Measurements from ENCODE around the gene CDK5RAP3. TPM values are rescaled to one million over a fixed set of nuclear protein-coding genes. Genes with fewer than 3 reads are reported as not detected.

The CDK5RAP3 gene
- total RNA-seq, 1 donor from 2014 or later, result 301 TPM

DNA sequence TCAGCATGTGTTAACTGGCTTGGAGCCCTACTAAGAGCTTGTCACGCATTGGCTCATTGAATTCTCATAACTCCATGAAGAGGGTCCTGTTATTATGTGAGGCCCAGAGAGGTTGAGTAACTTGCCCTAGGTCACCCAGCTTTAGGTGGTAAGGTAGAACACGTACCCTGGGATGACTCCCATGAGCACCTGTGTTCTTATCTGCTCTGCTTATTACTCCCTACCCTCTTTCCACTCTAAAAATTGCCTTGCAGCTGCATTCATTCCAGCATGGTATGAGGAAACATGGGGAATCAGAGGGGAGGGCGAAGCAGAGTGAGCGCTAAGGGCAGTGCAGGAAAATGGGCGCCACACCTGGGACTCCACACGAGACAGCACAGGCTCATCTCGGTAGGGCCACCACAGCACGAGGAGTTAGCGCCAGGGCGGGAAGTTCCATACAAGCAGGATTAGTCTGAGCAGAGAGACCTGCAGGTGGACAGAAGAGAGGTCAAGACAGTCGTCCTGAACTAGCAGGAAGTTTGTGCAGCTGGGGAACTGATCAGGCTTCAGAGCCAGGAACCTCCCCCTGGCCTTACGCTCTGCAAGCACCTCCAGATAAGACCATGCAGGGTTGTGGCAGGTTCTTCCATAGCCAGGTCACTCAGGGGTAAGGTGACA, 56.5 kb downstream of the CDK5RAP3 start:
- Mint-ChIP-seq H3K27ac (ENCODE audit: unreplicated experiment) (no peak overlapping the region), H3K9me3 (no peaks in the 10 kb centered on the region), H3K4me1 (peaks cover 36% of the 10 kb centered on the region), H3K36me3 (ENCODE audit: low read depth) (no peaks in the 10 kb centered on the region), H3K27me3 (ENCODE audit: low read depth) (peaks cover 11% of the 10 kb centered on the region), H3K4me3 (no peak overlapping the region)
- TF ChIP-seq, protein P1, sequence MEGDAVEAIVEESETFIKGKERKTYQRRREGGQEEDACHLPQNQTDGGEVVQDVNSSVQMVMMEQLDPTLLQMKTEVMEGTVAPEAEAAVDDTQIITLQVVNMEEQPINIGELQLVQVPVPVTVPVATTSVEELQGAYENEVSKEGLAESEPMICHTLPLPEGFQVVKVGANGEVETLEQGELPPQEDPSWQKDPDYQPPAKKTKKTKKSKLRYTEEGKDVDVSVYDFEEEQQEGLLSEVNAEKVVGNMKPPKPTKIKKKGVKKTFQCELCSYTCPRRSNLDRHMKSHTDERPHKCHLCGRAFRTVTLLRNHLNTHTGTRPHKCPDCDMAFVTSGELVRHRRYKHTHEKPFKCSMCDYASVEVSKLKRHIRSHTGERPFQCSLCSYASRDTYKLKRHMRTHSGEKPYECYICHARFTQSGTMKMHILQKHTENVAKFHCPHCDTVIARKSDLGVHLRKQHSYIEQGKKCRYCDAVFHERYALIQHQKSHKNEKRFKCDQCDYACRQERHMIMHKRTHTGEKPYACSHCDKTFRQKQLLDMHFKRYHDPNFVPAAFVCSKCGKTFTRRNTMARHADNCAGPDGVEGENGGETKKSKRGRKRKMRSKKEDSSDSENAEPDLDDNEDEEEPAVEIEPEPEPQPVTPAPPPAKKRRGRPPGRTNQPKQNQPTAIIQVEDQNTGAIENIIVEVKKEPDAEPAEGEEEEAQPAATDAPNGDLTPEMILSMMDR (conservative IDR thresholded peaks at IDR 0.05), result no peak
- DNase-seq (ENCODE audit: low read depth, low spot score), result no peak

DNA sequence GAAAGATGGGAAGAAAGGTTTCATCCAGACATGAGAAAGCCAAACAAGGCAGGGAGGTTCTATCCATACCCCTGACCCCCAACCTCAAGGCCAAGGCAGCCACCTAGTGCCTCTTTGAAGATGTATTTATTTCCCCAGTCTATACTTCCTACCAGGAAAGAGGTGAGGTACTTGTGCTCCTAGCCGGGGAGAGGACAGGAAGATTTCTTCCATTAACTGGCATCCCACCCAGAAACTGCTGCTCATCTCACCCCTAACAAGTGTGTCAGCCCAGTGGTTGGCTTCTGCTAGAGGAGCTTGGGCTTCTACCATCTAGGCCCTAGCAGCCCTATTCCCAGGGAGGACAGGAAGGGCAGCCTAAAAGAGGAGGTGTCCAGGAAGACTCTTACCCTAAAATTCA, 57.8 kb downstream of the CDK5RAP3 start:
- Mint-ChIP-seq H3K27ac (ENCODE audit: unreplicated experiment) (no peak overlapping the region), H3K36me3 (ENCODE audit: low read depth) (no peaks in the 10 kb centered on the region), H3K9me3 (no peaks in the 10 kb centered on the region), H3K4me3 (no peak overlapping the region), H3K27me3 (ENCODE audit: low read depth) (peaks cover 19% of the 10 kb centered on the region), H3K4me1 (peaks cover 27% of the 10 kb centered on the region)
- DNase-seq (ENCODE audit: low read depth, low spot score), result no peak
- TF ChIP-seq, protein P1 (conservative IDR thresholded peaks at IDR 0.05), result no peak

DNA sequence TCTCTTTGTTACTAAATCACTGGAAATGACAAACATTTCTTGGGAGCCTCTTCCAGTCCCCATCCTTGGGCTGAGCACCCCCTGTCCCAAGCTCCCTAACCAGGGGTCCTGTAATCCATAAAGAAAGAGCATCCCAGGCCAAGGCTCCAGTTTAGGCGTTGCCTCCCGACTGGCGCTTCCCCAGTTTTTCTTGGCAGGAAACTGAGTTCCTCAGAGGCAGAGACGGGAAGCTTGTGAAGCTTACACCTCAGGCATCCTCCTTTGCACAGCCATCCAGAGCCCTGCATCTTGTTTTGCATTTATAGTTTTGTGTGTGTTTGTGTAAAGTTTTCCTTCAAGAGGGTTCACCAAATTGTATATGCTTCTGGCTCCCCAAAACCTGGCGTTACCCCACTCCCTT, 59.6 kb downstream of the CDK5RAP3 start:
- H3K4me1 Mint-ChIP-seq, result peaks cover 13% of the 10 kb centered on the region
- TF ChIP-seq, protein P1 (conservative IDR thresholded peaks at IDR 0.05), result no peak
- no peaks in the 10 kb centered on the region for H3K9me3 Mint-ChIP-seq
- DNase-seq (ENCODE audit: low read depth, low spot score), result no peak
- H3K27me3 Mint-ChIP-seq (ENCODE audit: low read depth), result peaks cover 15% of the 10 kb centered on the region
- no peaks in the 10 kb centered on the region for H3K36me3 Mint-ChIP-seq (ENCODE audit: low read depth)
- no peak overlapping the region for H3K27ac Mint-ChIP-seq (ENCODE audit: unreplicated experiment)
- H3K4me3 Mint-ChIP-seq, result no peak overlapping the region

Other genes with a start within 250 kb of the CDK5RAP3 start
- gene TBX21, start 237.9 kb upstream of the CDK5RAP3 start, total RNA-seq, result not detected in 2 replicates
- 14.3 and 14.6 TPM in 2 replicates for gene OSBPL7, start 149.3 kb upstream of the CDK5RAP3 start, total RNA-seq
- gene MRPL10, start 139.6 kb upstream of the CDK5RAP3 start, total RNA-seq, result 50.0 and 55.3 TPM in 2 replicates
- 0.84 and 1.4 TPM in 2 replicates for gene LRRC46, start 139.4 kb upstream of the CDK5RAP3 start, total RNA-seq
- 32.7 and 37.8 TPM in 2 replicates for gene SCRN2, start 129.8 kb upstream of the CDK5RAP3 start, total RNA-seq
- 0.16 and 0.25 TPM in 2 replicates for gene SP6, start 120.0 kb upstream of the CDK5RAP3 start, total RNA-seq
- gene SP2, start 74.9 kb upstream of the CDK5RAP3 start, total RNA-seq, result 22.4 and 23.2 TPM in 2 replicates
- 7.1 and 7.5 TPM in 2 replicates for gene PNPO, start 29.5 kb upstream of the CDK5RAP3 start, total RNA-seq
- not detected in 2 replicates for gene PRR15L, start 13.2 kb upstream of the CDK5RAP3 start, total RNA-seq
- 4.0 and 4.1 TPM in 2 replicates for gene COPZ2, start 66.7 kb downstream of the CDK5RAP3 start, total RNA-seq
- 121 and 131 TPM in 2 replicates for gene NFE2L1, start 77.2 kb downstream of the CDK5RAP3 start, total RNA-seq
- 210 and 216 TPM in 2 replicates for gene CBX1, start 130.4 kb downstream of the CDK5RAP3 start, total RNA-seq
- 22.6 and 25.8 TPM in 2 replicates for gene SNX11, start 136.7 kb downstream of the CDK5RAP3 start, total RNA-seq

Data from neural crest cell (in vitro differentiated cells).